Heart left ventricle (tissue), 16 donors: Measurements from ENCODE around the gene LMX1A. TPM values are rescaled to one million over a fixed set of nuclear protein-coding genes. Genes with fewer than 3 reads are reported as not detected.

Experiments
- ATAC-seq, 4 donors: fragments of 200-7000 bp; cut with Tn5 transposase; one replicate each; pipeline ENCODE4 v1.9.1; 2020 to 2022; ENCODE audit warnings: moderate library complexity in 4 of 4, mild to moderate bottlenecking in 3 of 4, moderate number of reproducible peaks in 1 of 4
- DNase-seq, 5 donors: peaks; one replicate each; pipeline ENCODE4 v3.0.0-alpha.2; 2020
- H3K27ac ChIP-seq, 12 donors: fragments of 200-600 bp; sonication (generic) in 4 of 12; one replicate each; pipeline versions ENCODE4 v1.5.0 to v1.8.0; 2016 to 2022; ENCODE audit warnings: mild to moderate bottlenecking in 2 of 12
- H3K27me3 ChIP-seq, 9 donors: fragments of 200-600 bp; sonication (generic) in 2 of 9; one replicate each; pipeline versions ENCODE4 v1.5.1 to v1.8.0; 2016 to 2022; ENCODE audit warnings: mild to moderate bottlenecking in 3 of 9
- H3K36me3 ChIP-seq, 9 donors: fragments of 200-600 bp; sonication (generic) in 2 of 9; one replicate each; pipeline versions ENCODE4 v1.5.0 to v1.8.0; 2018 to 2022; ENCODE audit warnings: mild to moderate bottlenecking in 2 of 9
- H3K4me1 ChIP-seq, 12 donors: fragments of 200-600 bp; sonication (generic) in 4 of 12; one replicate each; pipeline versions ENCODE4 v1.5.0 to v1.8.0; 2016 to 2022; ENCODE audit warnings: mild to moderate bottlenecking in 3 of 12
- H3K4me3 ChIP-seq, 12 donors: fragments of 200-600 bp; sonication (generic) in 4 of 12; one replicate each; pipeline versions ENCODE4 v1.5.0 to v1.8.0; 2017 to 2022; ENCODE audit warnings: mild to moderate bottlenecking in 9 of 12, moderate library complexity in 4 of 12
- H3K9me3 ChIP-seq, 12 donors: fragments of 200-600 bp; sonication (generic) in 4 of 12; one replicate each; pipeline versions ENCODE4 v1.5.0 to v1.8.0; 2016 to 2022; ENCODE audit warnings: mild to moderate bottlenecking in 1 of 12
- CTCF ChIP-seq, 12 donors: fragments of 200-600 bp; sonication (generic) in 4 of 12; IDR thresholded peaks; one replicate each; pipeline versions ENCODE4 v1.5.0 to v1.8.0; 2018 to 2022; ENCODE audit warnings: antibody characterized with exemption in 12 of 12, mild to moderate bottlenecking in 5 of 12
- POLR2A ChIP-seq, 2 donors: fragments of 450-650 bp; IDR thresholded peaks; one replicate each; pipeline ENCODE4 v1.6.1; 2017; ENCODE audit warnings: antibody characterized with exemption in 2 of 2, mild to moderate bottlenecking in 2 of 2, moderate library complexity in 2 of 2
- WGBS, 4 donors: extraction: QIAGEN DNeasy Blood & Tissue Kit in 2 of 4; methylation state at CpG; one replicate each; pipeline versions ENCODE4 v1.1.5 to v1.1.7; 2013 to 2018; 5-methylcytosine and 5-hydroxymethylcytosine counted together
- intact Hi-C, 10 donors: fragments of 100-400 bp; cut with DNase I; formaldehyde crosslinking; loops; one replicate each; pipeline versions ENCODE4 v1.11.1 to v1.14.2; 2022
- polyA plus RNA-seq, 2 donors: library from polyadenylated mRNA; stranded (reverse); fragments of 200-250 nt; gene quantifications; one replicate each; pipeline ENCODE4 v1.2.3, GENCODE V29; 2013
- total RNA-seq, 9 donors: library from RNA; depleted of rRNA in 2 of 9; stranded (reverse); fragments of >200 nt in 2 of 9; fragmentation: NEBNext Ultra II Directional in 3 of 9; extraction: Animal tissue kit (Norgen Biotek cat#: 25700) in 3 of 9; gene quantifications; one replicate each; pipeline versions ENCODE4 v1.1.0 to v1.2.4, GENCODE V29; 2016 to 2023
- donor health status: ischemic (EF 13 %, LVEDD 7.1; RV severe dilation, severe dysfunction).
- donor health status: healthy with polysubstance abuse.
- donor health status: DM: no; HTN: yes; CAD: no.
- donor health status: DM: no; HTN: no; CAD: no.
- donor health status: ischemic (EF 25% LVEDD 6.9; RV normal size, moderate dysfunction).
- donor health status: ischemic (EF 25% LVEDD 5.7; RV mildly dilated, moderate dysfunction).
- donor health status: healthy.
- donor health status: DM: yes; HTN: yes; CAD: no.
- donor health status: ischemic (EF 35%, LVEDD 5.7; RV mildly dilated, moderate dysfunction).
- donor health status: nonischemic (EF 11% LVEDD 7.7; RV severe dilation, severe dysfunction).
- donor health status: DM: yes; HTN: yes; CAD: no.
- donor health status: PGD.
- donor health status: ischemic (EF 29% LVEDD 5.4; RV normal size, mild dysfunction).
- donor health status: nonischemic (EF 23%, LVEDD 6.1; RV moderate dilation, normal function).

LMX1A gene
- total and polyA plus RNA-seq, 11 donors, result 0.03 to 0.37 (median 0.14) TPM; not detected in 5

DNA sequence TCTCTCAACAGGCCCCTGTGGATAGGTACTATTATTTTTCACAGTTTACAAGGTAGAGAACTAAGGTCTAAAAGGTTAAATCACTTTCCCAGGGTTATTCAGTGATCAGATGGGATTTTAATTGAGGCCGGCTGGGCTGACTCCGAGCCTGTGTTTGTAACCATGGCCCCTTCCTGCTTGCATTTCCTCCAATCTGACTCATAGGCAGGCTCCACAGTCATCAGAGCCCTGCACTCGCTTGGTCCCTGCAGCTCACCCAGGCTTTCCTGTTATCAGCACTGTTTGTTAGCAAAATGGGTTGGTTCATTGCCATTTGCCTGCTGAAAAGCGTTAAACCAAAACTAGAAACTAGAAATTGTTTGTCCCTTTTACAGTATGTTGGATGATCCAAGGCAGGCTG lies 41.4 kb upstream of the LMX1A start:
- Histone ChIP-seq H3K36me3 (no peaks in the 10 kb centered on the region), H3K4me1 (peaks cover 0 to 21% (median 9%) of the 10 kb centered on the region in 12 donors), H3K27ac (peak overlapping the region in 8 of 12 donors; percentile 9 to 59 (median 32)), H3K4me3 (no peak overlapping the region), H3K27me3 (peaks cover 0 to 34% (median 0%) of the 10 kb centered on the region in 9 donors), H3K9me3 (no peaks in the 10 kb centered on the region)
- DNase-seq, result peak in 4 of 5 donors; percentile 49 to 55 (median 54)
- 40 to 54% (median 43%) methylated on average over 4 of the region's 4 CpGs for WGBS, 4 donors
- intact Hi-C loops, result loop anchor here in 8 of 10 donors (5.0 to 10.0 kb wide), 3 partner anchors 507 to 519 kb away; no protein-coding TSS in a partner anchor
- TF ChIP-seq CTCF (IDR thresholded peaks at IDR 0.05), result no peak
- TF ChIP-seq POLR2A (IDR thresholded peaks at IDR 0.05), result no peak
- peak; percentile 40 to 93 (median 78) for ATAC-seq

DNA sequence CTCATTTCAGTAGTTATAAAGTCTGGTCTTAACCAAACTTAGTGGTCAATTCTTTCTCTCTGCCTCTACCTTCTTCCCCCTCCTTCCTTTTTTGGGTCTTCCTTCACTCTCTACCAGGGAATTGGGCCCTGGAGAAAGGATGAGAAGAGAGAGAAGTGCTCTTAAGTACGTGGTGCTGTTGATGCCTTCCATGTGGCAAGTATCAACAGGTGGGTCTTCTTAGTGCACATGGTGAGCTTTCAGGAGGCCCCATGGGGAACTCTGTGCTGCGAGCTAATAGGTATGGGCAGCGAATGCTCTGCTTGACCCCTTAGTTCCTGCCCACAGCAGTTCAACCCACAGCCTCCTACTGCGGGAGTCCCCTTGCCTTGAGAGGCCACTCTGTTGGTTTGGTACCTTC lies 39.4 kb upstream of the LMX1A start:
- intact Hi-C loops, result loop anchor here in 8 of 10 donors (5.0 to 10.0 kb wide), 3 partner anchors 509 to 521 kb away; no protein-coding TSS in a partner anchor
- 94 to 99% (median 98%) methylated on average over 4 of the region's 4 CpGs for WGBS, 4 donors

GRCh38 chr1:165395478-165395877 lies 39.0 kb upstream of the LMX1A start:
- ATAC-seq, result no peak
- intact Hi-C loops, result loop anchor here in 8 of 10 donors (5.0 to 10.0 kb wide), 3 partner anchors 509 to 522 kb away; no protein-coding TSS in a partner anchor
- Histone ChIP-seq H3K9me3 (no peaks in the 10 kb centered on the region), H3K36me3 (no peaks in the 10 kb centered on the region), H3K4me3 (no peak overlapping the region), H3K4me1 (peaks cover 0 to 25% (median 9%) of the 10 kb centered on the region in 12 donors), H3K27ac (no peak overlapping the region), H3K27me3 (peaks cover 0 to 50% (median 0%) of the 10 kb centered on the region in 9 donors)
- DNase-seq, result no peak
- TF ChIP-seq CTCF (IDR thresholded peaks at IDR 0.05), result no peak
- TF ChIP-seq POLR2A (IDR thresholded peaks at IDR 0.05), result no peak

More for the DNA sequence above, 39.4 kb upstream of the LMX1A start:
- H3K4me3 ChIP-seq, result no peak overlapping the region
- no peaks in the 10 kb centered on the region for H3K36me3 ChIP-seq
- ATAC-seq (no peak), DNase-seq (no peak)
- H3K4me1 ChIP-seq, result peaks cover 0 to 25% (median 9%) of the 10 kb centered on the region in 12 donors
- no peak overlapping the region for H3K27ac ChIP-seq
- H3K9me3 ChIP-seq, result no peaks in the 10 kb centered on the region
- peaks cover 0 to 46% (median 0%) of the 10 kb centered on the region in 9 donors for H3K27me3 ChIP-seq
- TF ChIP-seq CTCF (IDR thresholded peaks at IDR 0.05), result no peak
- no peak for TF ChIP-seq POLR2A (IDR thresholded peaks at IDR 0.05)

- DNase-seq (peak; percentile 84 to 91 (median 88)), ATAC-seq (peak; percentile 91 to 94 (median 93))
- Histone ChIP-seq H3K4me3 (peak overlapping the region in 7 of 12 donors; percentile 6 to 33 (median 11)), H3K4me1 (peaks cover 0 to 18% (median 6%) of the 10 kb centered on the region in 12 donors), H3K27me3 (peaks cover 0 to 59% (median 0%) of the 10 kb centered on the region in 9 donors), H3K36me3 (no peaks in the 10 kb centered on the region), H3K9me3 (no peaks in the 10 kb centered on the region), H3K27ac (peak overlapping the region in 3 of 12 donors; percentile 6 to 15 (median 10))
- TF ChIP-seq POLR2A (IDR thresholded peaks at IDR 0.05) (no peak), CTCF (IDR thresholded peaks at IDR 0.05) (peak; percentile 87 to 98 (median 96))
- 22 to 26% (median 25%) methylated on average over 19 of the region's 19 CpGs for WGBS, 4 donors
- intact Hi-C loops, result loop anchor here in 9 of 10 donors (1.0 to 10.0 kb wide), 6 partner anchors 200 to 522 kb away; no protein-coding TSS in a partner anchor
These were observed 36.4 kb upstream of the LMX1A start for GRCh38 chr1:165392634-165393571.
